CD4-positive, alpha-beta T cell treated with Interleukin-12 subunit alpha and Interleukin-12 subunit beta, for 1 hour (primary cell): ENCODE measurements around the gene SYNC.
"Not testable (repeated sequence)": the region's sequence is repeated elsewhere in the genome, so short reads cannot be mapped to it uniquely, and the experiment has no call there.

Source experiments
- DNase-seq: peaks from one replicate; pipeline ENCODE4 v3.0.0-alpha.2; 2020

Gene SYNC

DNA sequence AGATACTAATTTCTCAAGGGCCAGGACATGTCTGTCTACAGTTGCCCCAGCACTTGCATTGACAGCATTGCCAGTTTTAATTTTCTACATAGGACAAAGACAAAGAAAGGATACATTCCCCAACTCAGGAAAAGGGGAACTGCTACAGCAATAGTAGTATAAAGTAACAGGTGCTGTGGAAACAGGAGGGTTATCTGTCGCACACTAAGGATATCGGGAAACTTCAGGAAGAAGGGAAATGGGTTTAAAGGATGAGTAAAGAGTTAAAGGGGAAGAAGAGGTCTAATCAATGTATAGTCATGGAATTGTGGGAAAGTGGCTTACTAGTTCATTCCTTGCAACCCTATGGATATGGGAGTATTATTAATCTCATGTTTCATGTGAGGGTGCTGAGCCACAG lies 16.2 kb downstream of the SYNC start:
- no peak for DNase-seq

DNA sequence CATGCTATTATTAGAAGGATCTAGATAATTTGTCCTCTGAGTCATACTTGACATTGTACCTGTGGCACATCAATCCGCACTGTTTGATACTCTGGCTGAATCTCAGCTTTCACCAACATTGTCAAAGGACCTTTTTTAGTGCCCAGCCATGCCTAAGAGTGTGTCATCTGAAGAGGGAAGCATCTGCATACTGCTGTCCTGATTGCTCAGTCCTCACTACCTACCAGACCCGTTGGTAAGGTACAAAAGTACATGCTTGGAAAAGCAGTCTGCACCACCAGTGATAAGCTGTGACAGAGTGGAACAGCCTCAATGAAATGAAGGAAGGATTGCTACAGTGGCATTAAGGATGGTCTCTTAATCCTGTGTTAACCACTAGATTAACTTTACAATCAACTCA lies 17.1 kb downstream of the SYNC start:
- DNase-seq, result no peak

DNA sequence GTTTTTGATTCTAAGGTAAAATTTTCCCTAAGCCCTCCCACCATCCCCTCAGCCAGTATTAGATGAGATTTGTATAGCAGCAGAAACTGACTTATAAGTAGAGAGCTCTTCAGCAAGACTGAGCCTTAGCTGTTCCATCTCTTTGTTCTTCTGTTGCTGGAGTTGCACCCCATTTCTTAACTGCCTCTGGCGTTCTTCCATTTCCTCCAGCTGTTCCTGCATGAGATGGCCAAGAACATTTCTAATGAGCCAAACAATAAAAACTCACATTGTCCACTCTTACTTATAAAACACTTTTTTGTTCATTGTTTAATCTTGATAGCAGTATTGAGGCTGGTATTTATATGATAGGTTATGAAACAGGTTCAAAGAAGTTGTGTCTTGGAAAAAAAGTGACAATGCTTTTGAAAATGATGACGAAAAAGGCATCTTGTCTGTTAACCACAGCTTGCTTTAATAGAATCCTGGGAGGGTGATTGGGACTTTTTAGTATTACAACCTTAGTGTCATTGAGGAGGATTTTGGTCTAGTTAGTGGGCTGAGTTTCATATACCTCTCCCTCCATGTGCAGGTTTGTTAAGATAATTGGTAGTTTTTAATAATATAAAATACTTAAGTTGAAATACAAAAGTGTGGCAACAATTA lies 18.3 kb downstream of the SYNC start:
- no peak for DNase-seq

- DNase-seq, result no peak
These were observed 19.2 kb downstream of the SYNC start for GRCh38 chr1:32683397-32683796.

- no peak for DNase-seq
These were observed 20.6 kb downstream of the SYNC start for GRCh38 chr1:32681999-32682398.

DNA sequence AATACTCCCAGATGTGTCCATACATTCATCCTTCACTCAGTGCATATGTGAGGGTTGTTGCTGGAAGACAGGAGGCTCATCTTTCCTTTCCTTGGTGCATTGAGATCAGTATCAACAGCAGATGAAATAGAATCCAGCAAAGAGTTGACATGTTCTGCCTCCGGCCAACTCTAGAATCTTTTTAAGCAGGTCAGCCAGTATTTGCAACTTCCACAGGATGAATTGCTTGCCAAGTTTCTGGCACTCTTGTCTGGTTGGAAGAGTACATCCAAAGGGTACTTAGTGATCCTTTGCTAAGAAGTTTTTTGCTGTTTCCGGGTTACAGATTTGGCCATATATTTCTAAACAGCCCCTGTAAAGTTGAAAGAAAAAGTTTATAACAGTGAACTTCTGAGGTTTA lies 21.1 kb downstream of the SYNC start:
- no peak for DNase-seq

DNA sequence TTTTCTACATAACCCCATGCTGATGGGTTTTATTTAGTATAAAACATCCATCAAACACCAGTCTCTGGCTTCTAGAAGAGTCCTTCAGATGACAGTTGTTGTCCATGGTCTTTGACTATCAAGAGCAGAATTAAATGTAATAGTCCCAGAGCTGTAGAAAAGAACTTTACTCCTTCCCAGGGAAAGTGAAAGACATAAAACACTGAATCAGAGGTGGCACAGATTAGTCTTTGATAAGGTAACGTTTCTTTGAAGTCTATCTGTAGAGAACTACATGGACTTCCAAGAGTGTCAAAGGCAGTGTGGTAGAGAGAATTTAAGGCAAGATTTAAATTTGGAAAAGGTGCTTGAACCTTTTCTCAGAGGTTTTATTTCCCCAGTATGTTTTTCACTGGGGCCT lies 21.9 kb downstream of the SYNC start:
- DNase-seq, result no peak

GRCh38 chr1:32679993-32680392 lies 22.6 kb downstream of the SYNC start:
- not testable (repeated sequence) for DNase-seq

DNA sequence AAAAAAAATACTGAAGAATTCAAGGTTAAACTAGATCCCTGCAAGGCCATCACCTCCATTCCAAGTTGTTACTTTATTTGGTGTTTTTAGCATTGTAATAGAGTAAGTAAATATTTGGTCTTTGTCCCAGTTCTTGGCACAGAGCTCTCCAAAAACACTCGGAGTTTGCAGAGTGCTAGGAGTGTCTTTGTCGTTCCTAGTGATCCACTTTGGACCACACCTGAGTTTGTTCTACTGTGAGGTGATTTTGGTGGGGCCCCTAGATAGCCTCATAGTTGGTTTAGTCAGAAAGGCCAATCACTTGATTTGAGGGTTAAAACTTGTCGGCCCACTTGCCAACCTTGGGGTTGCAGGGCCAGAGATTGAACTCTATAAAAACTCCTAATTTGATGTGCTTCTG lies 25.6 kb downstream of the SYNC start:
- no peak for DNase-seq

GRCh38 chr1:32668716-32669115 lies 33.9 kb downstream of the SYNC start:
- not testable (repeated sequence) for DNase-seq

DNA sequence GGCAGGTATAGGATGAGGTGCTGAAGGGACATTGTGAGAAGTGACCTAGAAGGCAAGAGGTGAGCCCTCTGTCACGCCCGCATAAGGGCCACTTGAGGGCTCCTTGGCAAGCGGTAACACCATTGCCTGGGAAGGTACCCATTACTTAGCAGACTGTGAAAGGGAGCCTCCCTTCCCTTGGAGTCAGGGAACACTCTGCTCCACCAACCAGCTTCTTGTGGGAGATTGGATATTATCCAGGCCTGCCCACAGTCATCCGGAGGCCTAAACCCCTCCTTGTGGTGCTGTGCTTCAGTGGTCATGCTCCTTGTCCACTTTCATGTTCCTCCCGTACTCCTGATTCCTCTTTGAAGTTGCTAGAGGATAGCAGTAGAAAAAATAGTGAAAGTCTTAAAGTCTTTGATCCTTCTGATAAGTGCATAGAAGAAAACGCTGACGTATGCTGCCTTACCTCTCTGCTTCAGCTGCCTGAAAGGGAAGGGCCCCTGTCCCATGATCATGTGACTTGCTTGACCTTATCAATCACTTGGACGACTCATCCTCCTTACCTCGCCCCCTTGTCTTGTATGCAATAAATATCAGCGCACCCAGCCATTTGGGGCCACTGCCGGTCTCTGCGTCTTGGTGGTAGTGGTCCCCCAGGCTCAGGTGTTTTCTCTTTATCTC lies 35.5 kb downstream of the SYNC start:
- DNase-seq, result no peak

- no peak for DNase-seq
These were observed 36.7 kb downstream of the SYNC start for GRCh38 chr1:32665915-32666314.

- no peak for DNase-seq
These were observed 43.0 kb downstream of the SYNC start for GRCh38 chr1:32659581-32659980.

- no peak for DNase-seq
These were observed 50.2 kb downstream of the SYNC start for GRCh38 chr1:32652244-32652962.

DNA sequence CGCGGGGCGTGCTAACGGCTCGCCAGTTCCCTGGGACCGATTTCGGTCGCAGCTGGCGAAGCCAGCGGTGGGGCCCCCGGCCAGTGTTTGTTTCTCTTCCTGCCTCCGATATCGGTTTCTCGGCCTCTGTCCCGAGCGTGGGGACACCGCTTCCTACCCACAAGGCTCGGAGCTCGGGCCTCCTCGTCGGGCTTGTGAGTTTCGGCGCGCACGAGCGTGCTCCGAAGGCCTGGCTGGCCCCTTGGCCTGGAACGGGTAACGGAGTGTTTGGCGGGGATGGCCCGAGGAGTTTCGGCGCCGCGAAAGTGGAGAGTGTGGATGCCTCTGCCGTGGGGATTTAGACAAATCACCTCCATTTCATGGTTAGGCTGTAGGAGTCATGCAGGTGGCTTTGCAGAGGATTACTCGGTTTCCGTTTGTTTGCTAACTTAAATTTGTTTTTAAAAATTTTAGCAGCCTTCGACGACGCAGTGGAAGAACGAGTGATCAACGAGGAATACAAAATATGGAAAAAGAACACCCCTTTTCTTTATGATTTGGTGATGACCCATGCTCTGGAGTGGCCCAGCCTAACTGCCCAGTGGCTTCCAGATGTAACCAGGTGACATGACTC lies 51.0 kb downstream of the SYNC start:
- DNase-seq, result no peak

DNA sequence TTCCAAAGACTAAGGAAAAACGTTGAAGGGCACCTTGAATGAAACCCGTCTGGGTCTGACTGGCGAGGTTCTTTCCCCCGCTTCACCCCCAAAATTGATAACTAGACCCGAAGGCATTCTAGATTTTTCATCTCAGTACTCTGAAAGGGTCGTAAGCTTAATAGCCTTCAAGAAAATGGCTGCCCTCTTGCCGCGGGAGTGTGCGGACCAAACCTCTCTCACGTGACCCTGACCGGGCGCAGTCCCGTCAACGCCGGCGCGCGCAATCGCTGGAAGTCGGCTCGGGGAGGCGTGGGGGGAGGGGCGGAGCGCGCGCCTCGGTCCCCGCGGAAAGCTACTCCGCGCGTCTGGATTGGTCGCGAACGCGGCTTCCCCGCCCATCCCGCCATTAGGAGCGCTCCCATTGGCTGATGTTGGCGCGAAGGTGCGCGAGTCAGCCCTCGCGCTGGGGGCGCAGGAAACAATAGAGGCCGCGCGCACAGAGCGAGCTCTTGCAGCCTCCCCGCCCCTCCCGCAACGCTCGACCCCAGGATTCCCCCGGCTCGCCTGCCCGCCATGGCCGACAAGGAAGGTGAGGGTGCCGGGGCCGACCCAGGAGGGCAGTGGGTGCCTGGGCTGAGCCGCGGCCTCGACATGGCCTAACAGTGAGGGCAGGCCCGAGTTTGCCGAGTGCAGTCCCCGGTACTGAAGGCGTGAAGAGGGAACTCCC lies 51.7 kb downstream of the SYNC start, which contains the start of gene RBBP4:
Gene RBBP4, plus strand, starts transcription at position 457 of the 709 bp plus-strand sequence. Its CDS starts 99 bp downstream, at position 556.
- peak; percentile 99 for DNase-seq

GRCh38 chr1:32650248-32650751 lies 52.3 kb downstream of the SYNC start, which contains the start of gene ZBTB8OS:
Gene ZBTB8OS (minus strand): TSS chr1:32650550. CDS start chr1:32650529, 21 bp downstream.
- peak; percentile 92 for DNase-seq

DNA sequence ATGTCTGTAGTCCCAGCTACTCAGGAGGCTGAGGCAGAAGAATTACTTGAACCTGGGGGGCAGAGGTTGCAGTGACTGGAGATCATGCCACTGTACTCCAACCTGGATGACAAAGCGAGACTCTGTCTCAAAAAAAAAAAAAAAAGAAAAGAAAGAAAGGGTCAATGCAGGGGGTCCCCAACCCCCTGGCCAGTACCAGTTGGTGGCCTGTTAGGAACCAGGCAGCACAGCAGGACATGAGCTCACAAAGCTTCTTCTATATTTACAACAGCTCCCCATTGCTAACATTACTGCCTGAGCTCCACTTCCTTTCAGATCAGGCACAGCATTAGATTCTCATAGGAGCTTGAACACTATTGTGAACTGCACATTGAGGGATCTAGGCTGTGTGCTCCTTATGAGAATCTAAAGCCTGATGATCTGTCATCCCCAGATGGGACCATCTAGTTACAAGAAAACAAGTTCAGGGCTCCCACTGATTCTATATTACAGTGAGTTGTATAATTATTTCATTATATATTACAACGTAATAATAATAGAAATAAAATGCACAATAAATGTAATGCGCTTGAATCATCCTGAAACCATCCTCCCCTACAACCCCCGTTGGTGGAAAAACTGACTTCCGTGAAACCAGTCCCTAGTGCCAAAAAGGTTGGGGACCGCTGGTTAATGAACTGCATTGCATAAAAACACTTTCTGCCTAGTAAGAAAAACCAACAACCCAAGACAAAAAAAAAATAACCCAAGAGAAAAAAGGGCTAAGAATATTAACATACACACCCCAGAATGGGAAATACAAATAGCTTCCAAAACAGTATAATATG lies 55.0 kb downstream of the SYNC start:
- DNase-seq, result no peak

DNA sequence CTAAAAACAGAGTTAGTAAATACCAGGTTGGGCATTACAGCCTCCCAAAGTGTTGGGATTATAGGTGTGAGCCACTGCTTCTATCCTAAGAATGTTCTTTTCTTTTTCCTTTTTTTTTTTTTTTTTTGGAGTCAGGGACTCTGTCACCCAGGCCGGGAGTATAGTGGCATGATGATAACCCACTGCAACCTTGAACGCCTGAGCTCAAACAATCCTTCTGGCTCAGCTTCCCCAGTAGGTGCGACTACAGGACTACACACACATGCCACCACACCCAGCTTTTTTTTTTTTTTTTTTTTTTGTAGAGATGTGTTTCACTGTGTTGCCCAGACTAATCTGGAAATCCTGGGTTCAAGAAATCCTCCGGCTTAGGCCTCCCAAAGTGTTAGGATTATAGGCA lies 58.1 kb downstream of the SYNC start:
- DNase-seq, result no peak

- not testable (repeated sequence) for DNase-seq
These were observed 60.2 kb downstream of the SYNC start for GRCh38 chr1:32642292-32642827.

DNA sequence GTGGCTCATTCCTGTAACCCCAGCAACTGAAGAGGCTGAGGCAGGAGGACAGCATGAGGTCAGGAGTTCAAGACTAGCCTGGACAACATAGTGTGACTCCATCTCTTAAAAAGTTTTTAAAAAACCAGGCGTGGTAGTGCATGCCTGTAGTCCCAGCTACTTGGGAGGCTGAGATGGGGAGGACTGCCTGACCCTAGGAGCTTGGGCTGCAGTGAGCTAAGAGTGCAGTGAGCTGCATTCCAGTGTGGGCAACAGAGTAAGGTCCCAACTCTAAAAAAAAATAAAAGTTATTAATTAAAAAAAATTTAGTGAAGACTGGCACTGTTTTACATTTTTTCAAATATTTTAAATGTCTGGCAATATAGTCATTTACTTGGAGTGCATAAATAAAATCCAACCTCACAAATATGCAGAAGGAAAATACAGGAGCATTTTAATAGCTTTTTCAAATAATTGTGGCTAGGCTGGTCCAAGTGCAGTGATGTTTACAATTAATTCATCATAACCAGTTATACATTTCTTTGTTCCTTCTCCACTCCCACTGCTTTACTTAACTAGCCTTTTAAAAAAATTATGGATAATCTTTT lies 63.0 kb downstream of the SYNC start:
- DNase-seq, result no peak
